ENCODE results near the gene SYT3.
"Not testable (repeated sequence)": the region's sequence is repeated elsewhere in the genome, so short reads cannot be mapped to it uniquely, and the experiment has no call there.

SYT3 gene

DNA sequence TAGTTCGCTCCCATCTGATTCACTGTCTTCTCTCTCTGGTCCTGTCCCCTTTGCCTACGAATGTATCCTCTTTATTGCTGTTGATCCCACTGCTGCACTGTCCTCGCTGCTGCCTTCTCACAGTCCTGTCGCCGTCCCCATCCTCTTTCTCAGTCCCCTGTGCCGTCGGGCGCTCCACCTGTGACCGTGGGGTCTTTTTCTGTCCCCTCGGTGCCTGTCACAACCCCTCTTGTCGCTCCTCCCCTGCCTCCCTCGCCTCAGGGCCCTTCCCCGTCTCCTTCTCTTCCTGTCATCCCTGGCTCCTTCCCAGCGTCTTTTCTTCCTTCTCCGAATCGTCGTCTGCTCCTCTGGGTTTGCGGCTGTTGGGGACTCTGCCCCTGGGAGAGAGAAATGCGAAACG lies 32.3 kb downstream of the SYT3 start:
- no peak for TF ChIP-seq CTCF (conservative IDR thresholded peaks at IDR 0.05; ENCODE audit: low read depth, low read length)
- no peak overlapping the region for H3K4me3 ChIP-seq (ENCODE audit: low read depth, low read length)
- DNase-seq (ENCODE audit: low read depth): no peak

- not testable (repeated sequence) for DNase-seq (ENCODE audit: low read depth); H3K4me3 ChIP-seq (ENCODE audit: low read depth, low read length)
Observed at GRCh38 chr19:50606059-50606836, 33.4 kb downstream of the SYT3 start.

DNA sequence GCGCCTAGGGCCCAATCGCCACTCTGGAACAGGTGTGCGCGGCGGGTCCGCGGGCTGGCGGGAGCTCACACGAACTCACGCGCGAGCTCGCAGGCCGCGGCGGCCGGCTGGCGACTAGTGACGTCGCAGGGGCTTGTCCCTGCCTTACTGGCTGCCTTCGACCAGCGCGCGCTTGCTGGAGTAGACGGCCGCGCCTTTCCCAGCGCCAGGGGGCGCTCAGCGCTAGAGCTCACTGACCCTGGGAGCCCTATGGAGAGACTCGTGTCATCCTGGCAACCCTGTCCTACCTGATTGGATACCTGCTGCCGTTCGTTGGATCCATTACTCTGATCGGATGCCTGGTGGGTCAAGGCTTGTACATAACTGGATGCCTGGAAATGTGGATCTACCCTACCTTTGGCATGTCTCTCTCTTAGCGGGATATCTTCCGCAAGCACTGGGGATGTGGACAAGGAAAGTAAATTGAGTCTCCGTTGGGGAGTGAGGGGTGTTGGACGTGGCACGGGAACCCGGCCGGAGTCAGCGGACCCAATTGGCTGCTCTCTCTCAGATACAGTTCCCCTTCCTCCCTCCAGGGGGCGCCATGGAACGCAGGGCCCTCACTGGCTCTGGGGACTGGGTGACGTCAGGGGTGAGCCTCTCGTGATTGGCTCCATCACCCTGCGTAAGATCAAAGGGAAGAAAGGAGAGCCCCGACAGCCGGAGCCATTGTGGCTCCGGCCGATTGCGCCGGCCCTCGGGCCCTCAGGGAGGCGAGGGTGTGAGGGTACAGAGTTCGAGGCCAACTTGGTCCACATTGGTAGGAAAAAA lies 35.2 kb downstream of the SYT3 start:
- not testable (repeated sequence) for DNase-seq (ENCODE audit: low read depth); H3K4me3 ChIP-seq (ENCODE audit: low read depth, low read length)

- DNase-seq (ENCODE audit: low read depth): no peak
- TF ChIP-seq CTCF (conservative IDR thresholded peaks at IDR 0.05; ENCODE audit: low read depth, low read length): no peak
- no peak overlapping the region for H3K4me3 ChIP-seq (ENCODE audit: low read depth, low read length)
Observed at GRCh38 chr19:50602935-50603334, 36.7 kb downstream of the SYT3 start.

- TF ChIP-seq CTCF (conservative IDR thresholded peaks at IDR 0.05; ENCODE audit: low read depth, low read length): no peak
- no peak overlapping the region for H3K4me3 ChIP-seq (ENCODE audit: low read depth, low read length)
- DNase-seq (ENCODE audit: low read depth): no peak
Observed at GRCh38 chr19:50602496-50602895, 37.2 kb downstream of the SYT3 start.

- TF ChIP-seq CTCF (conservative IDR thresholded peaks at IDR 0.05; ENCODE audit: low read depth, low read length): no peak
- H3K4me3 ChIP-seq (ENCODE audit: low read depth, low read length): no peak overlapping the region
- no peak for DNase-seq (ENCODE audit: low read depth)
Observed at GRCh38 chr19:50602089-50602422, 37.6 kb downstream of the SYT3 start.

- H3K4me3 ChIP-seq (ENCODE audit: low read depth, low read length): no peak overlapping the region
- DNase-seq (ENCODE audit: low read depth): no peak
- TF ChIP-seq CTCF (conservative IDR thresholded peaks at IDR 0.05; ENCODE audit: low read depth, low read length): no peak
Observed at GRCh38 chr19:50601407-50602088, 38.1 kb downstream of the SYT3 start.
